GM23338 (cell line): Measurements from ENCODE around the gene LMBR1L. TPM values are rescaled to one million over a fixed set of nuclear protein-coding genes. Genes with fewer than 3 reads are reported as not detected.

Experiments
- ATAC-seq: fragments of 200-7000 bp; cut with Tn5 transposase; 3 replicates; pipeline ENCODE4 v1.9.1; 2020
- DNase-seq: peaks from one replicate; pipeline ENCODE4 v3.0.0-alpha.2; 2015; ENCODE audit warnings: low spot score
- H2AFZ ChIP-seq: fragments of 200-600 bp; sonication (generic); 2 replicates; pipeline ENCODE4 v1.8.0; 2016; ENCODE audit warnings: antibody characterized with exemption, mild to moderate bottlenecking, moderate library complexity
- H3F3A ChIP-seq: fragments of 200-600 bp; sonication (generic); replicated peaks from 2 replicates; pipeline ENCODE4 v1.8.0; 2017; ENCODE audit warnings: antibody characterized with exemption, mixed run types, low read depth
- H3K27ac ChIP-seq: fragments of 200-600 bp; sonication (generic); 2 replicates; pipeline ENCODE4 v1.6.1; 2016; ENCODE audit warnings: low read depth
- H3K27me3 ChIP-seq: fragments of 200-600 bp; sonication (generic); 2 replicates; pipeline ENCODE4 v1.8.0; 2016; ENCODE audit warnings: mild to moderate bottlenecking, mixed run types, moderate library complexity; ENCODE audit not compliant: insufficient read depth
- H3K36me3 ChIP-seq: fragments of 200-600 bp; sonication (generic); 2 replicates; pipeline ENCODE4 v1.8.0; 2016; ENCODE audit warnings: mild to moderate bottlenecking; ENCODE audit not compliant: insufficient read depth
- H3K4me1 ChIP-seq: fragments of 200-600 bp; sonication (generic); 2 replicates; pipeline ENCODE4 v1.8.0; 2016; ENCODE audit warnings: mild to moderate bottlenecking, moderate library complexity; ENCODE audit not compliant: insufficient read depth
- H3K4me2 ChIP-seq: fragments of 200-600 bp; sonication (generic); 2 replicates; pipeline ENCODE4 v1.7.1; 2017; ENCODE audit warnings: mixed run types
- H3K4me3 ChIP-seq: fragments of 200-600 bp; sonication (generic); 2 replicates; pipeline ENCODE4 v1.6.1; 2016; ENCODE audit warnings: mixed run types
- H3K79me2 ChIP-seq: fragments of 200-600 bp; sonication (generic); replicated peaks from 2 replicates; pipeline ENCODE4 v1.8.0; 2017; ENCODE audit warnings: mild to moderate bottlenecking; ENCODE audit not compliant: insufficient read depth
- H3K9me2 ChIP-seq: fragments of 200-600 bp; sonication (generic); 2 replicates; pipeline ENCODE4 v1.8.0; 2017; ENCODE audit not compliant: insufficient read depth
- H4K20me1 ChIP-seq: fragments of 200-600 bp; sonication (generic); replicated peaks from 2 replicates; pipeline ENCODE4 v1.8.0; 2017; ENCODE audit warnings: mild to moderate bottlenecking; ENCODE audit not compliant: insufficient read depth
- H3K27ac Mint-ChIP-seq: 2 replicates; pipeline ENCODE4 v1.8.0; 2020; ENCODE audit warnings: inconsistent platforms, mild to moderate bottlenecking, moderate library complexity, mixed read lengths
- H3K27me3 Mint-ChIP-seq: 3 replicates; pipeline ENCODE4 v1.8.0; 2022; ENCODE audit warnings: low read depth, mild to moderate bottlenecking, moderate library complexity, mixed read lengths, inconsistent platforms; ENCODE audit not compliant: insufficient read depth, poor library complexity
- H3K36me3 Mint-ChIP-seq: 3 replicates; pipeline ENCODE4 v1.8.0; 2021; ENCODE audit warnings: low read depth, mild to moderate bottlenecking, inconsistent platforms, moderate library complexity, mixed read lengths
- H3K4me1 Mint-ChIP-seq: 3 replicates; pipeline ENCODE4 v1.8.0; 2020; ENCODE audit warnings: mild to moderate bottlenecking, inconsistent platforms, mixed read lengths
- H3K4me3 Mint-ChIP-seq: 3 replicates; pipeline ENCODE4 v1.8.0; 2021; ENCODE audit warnings: moderate library complexity, mild to moderate bottlenecking, inconsistent platforms, mixed read lengths
- H3K9me3 Mint-ChIP-seq: 3 replicates; pipeline ENCODE4 v1.8.0; 2020; ENCODE audit warnings: moderate library complexity, mild to moderate bottlenecking, inconsistent platforms, mixed read lengths
- EZH2phosphoT487 ChIP-seq: fragments of 200-600 bp; sonication (generic); IDR thresholded peaks from one replicate; pipeline ENCODE4 v1.8.1; 2018; ENCODE audit warnings: antibody characterized with exemption; ENCODE audit not compliant: unreplicated experiment
- POLR2AphosphoS5 ChIP-seq: IDR thresholded peaks from 2 replicates; pipeline ENCODE4 v1.6.1; 2016; ENCODE audit warnings: antibody characterized with exemption, low read depth
- ZNF114 ChIP-seq: fragments of 250-450 bp; sonication (Bioruptor Pico); IDR thresholded peaks from 2 replicates; pipeline ENCODE4 v1.5.0; 2020; ENCODE audit warnings: mild to moderate bottlenecking, moderate library complexity
- ZNF331 ChIP-seq: fragments of 250-450 bp; sonication (Bioruptor Pico); IDR thresholded peaks from 2 replicates; pipeline ENCODE4 v1.5.0; 2020; ENCODE audit warnings: low read depth, mild to moderate bottlenecking, moderate library complexity
- polyA plus RNA-seq: library from polyadenylated mRNA; unstranded; fragments of >200 nt; fragmentation: Nextera tagmentation; extraction: Ambion mirVana; gene quantifications from 2 replicates; pipeline ENCODE4 v1.2.1, GENCODE V29; 2016
- total RNA-seq: library from RNA; depleted of rRNA; stranded (reverse); fragments of >200 nt; shearing (Covaris generic); gene quantifications from 2 replicates; pipeline ENCODE4 v1.2.3, GENCODE V29; 2014
- TF ChIP-seq, protein P1 (sequence below): IDR thresholded peaks from 2 replicates; pipeline ENCODE4 v1.6.1; 2016; ENCODE audit warnings: antibody characterized with exemption
- TF ChIP-seq, protein P2 (sequence below): fragments of 250-450 bp; sonication (Bioruptor Pico); IDR thresholded peaks from 2 replicates; pipeline ENCODE4 v1.5.0; 2020; ENCODE audit warnings: mild to moderate bottlenecking, moderate library complexity
- TF ChIP-seq, protein P3 (sequence below), 2 experiments: fragments of 200-600 bp in 1 of 2; sonication (generic) in 1 of 2; conservative IDR thresholded peaks; 2 replicates each; pipeline versions ENCODE4 v1.5.1 to v1.6.1; 2016 to 2017; ENCODE audit warnings: antibody characterized with exemption in 2 of 2, low read depth in 2 of 2, mild to moderate bottlenecking in 2 of 2, moderate library complexity in 1 of 2

LMBR1L gene
- total and polyA plus RNA-seq, 2 experiments from 2014 or later: 19.8 to 57.0 TPM

DNA sequence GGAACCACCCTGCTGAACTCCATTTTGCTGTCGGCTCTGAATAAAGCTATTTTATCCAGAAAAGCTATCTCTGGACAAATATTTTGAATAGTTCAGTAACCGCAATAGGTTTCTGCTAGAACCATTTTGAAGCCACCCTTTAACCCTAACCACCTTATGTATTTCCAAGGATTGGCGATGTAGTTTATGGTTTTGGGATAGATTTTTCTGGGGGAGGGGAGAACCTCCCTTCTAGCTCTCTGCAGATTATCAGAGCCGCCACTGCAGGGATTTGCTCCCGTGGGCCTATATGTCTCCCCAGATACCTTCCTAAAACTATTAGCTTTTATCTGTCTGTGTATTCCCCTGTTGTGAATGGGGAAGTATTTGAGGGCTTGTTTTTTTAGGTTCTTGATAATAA, 22.4 kb upstream of the LMBR1L start:
- Histone ChIP-seq H3K9me2 (no peaks in the 10 kb centered on the region; the same call in 1 of the 2 replicates), H4K20me1 (peaks cover 12% of the 10 kb centered on the region), H2AFZ (no peak overlapping the region), H3K27ac (no peak overlapping the region), H3K4me1 (peaks cover 9% of the 10 kb centered on the region), H3K4me2 (no peak overlapping the region), H3K27me3 (no peaks in the 10 kb centered on the region), H3K79me2 (peaks cover 28% of the 10 kb centered on the region), H3F3A (peaks cover 24% of the 10 kb centered on the region), H3K4me3 (no peak overlapping the region), H3K36me3 (peaks cover 19% of the 10 kb centered on the region)
- TF ChIP-seq POLR2AphosphoS5 (no peak), EZH2phosphoT487 (no peak), ZNF331 (CRISPR knock-in tag) (no peak), ZNF114 (no peak)
- TF ChIP-seq, protein P1, sequence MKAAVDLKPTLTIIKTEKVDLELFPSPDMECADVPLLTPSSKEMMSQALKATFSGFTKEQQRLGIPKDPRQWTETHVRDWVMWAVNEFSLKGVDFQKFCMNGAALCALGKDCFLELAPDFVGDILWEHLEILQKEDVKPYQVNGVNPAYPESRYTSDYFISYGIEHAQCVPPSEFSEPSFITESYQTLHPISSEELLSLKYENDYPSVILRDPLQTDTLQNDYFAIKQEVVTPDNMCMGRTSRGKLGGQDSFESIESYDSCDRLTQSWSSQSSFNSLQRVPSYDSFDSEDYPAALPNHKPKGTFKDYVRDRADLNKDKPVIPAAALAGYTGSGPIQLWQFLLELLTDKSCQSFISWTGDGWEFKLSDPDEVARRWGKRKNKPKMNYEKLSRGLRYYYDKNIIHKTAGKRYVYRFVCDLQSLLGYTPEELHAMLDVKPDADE: no peak
- TF ChIP-seq, protein P2, sequence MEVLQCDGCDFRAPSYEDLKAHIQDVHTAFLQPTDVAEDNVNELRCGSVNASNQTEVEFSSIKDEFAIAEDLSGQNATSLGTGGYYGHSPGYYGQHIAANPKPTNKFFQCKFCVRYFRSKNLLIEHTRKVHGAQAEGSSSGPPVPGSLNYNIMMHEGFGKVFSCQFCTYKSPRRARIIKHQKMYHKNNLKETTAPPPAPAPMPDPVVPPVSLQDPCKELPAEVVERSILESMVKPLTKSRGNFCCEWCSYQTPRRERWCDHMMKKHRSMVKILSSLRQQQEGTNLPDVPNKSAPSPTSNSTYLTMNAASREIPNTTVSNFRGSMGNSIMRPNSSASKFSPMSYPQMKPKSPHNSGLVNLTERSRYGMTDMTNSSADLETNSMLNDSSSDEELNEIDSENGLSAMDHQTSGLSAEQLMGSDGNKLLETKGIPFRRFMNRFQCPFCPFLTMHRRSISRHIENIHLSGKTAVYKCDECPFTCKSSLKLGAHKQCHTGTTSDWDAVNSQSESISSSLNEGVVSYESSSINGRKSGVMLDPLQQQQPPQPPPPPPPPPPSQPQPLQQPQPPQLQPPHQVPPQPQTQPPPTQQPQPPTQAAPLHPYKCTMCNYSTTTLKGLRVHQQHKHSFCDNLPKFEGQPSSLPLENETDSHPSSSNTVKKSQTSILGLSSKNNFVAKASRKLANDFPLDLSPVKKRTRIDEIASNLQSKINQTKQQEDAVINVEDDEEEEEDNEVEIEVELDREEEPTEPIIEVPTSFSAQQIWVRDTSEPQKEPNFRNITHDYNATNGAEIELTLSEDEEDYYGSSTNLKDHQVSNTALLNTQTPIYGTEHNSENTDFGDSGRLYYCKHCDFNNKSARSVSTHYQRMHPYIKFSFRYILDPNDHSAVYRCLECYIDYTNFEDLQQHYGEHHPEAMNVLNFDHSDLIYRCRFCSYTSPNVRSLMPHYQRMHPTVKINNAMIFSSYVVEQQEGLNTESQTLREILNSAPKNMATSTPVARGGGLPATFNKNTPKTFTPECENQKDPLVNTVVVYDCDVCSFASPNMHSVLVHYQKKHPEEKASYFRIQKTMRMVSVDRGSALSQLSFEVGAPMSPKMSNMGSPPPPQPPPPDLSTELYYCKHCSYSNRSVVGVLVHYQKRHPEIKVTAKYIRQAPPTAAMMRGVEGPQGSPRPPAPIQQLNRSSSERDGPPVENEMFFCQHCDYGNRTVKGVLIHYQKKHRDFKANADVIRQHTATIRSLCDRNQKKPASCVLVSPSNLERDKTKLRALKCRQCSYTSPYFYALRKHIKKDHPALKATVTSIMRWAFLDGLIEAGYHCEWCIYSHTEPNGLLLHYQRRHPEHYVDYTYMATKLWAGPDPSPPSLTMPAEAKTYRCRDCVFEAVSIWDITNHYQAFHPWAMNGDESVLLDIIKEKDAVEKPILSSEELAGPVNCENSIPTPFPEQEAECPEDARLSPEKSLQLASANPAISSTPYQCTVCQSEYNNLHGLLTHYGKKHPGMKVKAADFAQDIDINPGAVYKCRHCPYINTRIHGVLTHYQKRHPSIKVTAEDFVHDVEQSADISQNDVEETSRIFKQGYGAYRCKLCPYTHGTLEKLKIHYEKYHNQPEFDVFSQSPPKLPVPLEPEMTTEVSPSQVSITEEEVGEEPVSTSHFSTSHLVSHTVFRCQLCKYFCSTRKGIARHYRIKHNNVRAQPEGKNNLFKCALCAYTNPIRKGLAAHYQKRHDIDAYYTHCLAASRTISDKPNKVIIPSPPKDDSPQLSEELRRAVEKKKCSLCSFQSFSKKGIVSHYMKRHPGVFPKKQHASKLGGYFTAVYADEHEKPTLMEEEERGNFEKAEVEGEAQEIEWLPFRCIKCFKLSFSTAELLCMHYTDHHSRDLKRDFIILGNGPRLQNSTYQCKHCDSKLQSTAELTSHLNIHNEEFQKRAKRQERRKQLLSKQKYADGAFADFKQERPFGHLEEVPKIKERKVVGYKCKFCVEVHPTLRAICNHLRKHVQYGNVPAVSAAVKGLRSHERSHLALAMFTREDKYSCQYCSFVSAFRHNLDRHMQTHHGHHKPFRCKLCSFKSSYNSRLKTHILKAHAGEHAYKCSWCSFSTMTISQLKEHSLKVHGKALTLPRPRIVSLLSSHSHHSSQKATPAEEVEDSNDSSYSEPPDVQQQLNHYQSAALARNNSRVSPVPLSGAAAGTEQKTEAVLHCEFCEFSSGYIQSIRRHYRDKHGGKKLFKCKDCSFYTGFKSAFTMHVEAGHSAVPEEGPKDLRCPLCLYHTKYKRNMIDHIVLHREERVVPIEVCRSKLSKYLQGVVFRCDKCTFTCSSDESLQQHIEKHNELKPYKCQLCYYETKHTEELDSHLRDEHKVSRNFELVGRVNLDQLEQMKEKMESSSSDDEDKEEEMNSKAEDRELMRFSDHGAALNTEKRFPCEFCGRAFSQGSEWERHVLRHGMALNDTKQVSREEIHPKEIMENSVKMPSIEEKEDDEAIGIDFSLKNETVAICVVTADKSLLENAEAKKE (CRISPR knock-in tag): no peak
- TF ChIP-seq, protein P3, sequence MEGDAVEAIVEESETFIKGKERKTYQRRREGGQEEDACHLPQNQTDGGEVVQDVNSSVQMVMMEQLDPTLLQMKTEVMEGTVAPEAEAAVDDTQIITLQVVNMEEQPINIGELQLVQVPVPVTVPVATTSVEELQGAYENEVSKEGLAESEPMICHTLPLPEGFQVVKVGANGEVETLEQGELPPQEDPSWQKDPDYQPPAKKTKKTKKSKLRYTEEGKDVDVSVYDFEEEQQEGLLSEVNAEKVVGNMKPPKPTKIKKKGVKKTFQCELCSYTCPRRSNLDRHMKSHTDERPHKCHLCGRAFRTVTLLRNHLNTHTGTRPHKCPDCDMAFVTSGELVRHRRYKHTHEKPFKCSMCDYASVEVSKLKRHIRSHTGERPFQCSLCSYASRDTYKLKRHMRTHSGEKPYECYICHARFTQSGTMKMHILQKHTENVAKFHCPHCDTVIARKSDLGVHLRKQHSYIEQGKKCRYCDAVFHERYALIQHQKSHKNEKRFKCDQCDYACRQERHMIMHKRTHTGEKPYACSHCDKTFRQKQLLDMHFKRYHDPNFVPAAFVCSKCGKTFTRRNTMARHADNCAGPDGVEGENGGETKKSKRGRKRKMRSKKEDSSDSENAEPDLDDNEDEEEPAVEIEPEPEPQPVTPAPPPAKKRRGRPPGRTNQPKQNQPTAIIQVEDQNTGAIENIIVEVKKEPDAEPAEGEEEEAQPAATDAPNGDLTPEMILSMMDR (conservative IDR thresholded peaks at IDR 0.05; ENCODE audit: low read depth in 2 of 2): no peak
- Mint-ChIP-seq H3K9me3 (peaks cover 4% of the 10 kb centered on the region; the same call in 1 of the 3 replicates), H3K27me3 (peaks cover 23% of the 10 kb centered on the region), H3K27ac (no peak overlapping the region), H3K4me1 (peaks cover 28% of the 10 kb centered on the region), H3K36me3 (peaks cover 32% of the 10 kb centered on the region), H3K4me3 (no peak overlapping the region)
- ATAC-seq (no peak), DNase-seq (no peak)
